22Rv1 (cell line): ENCODE results near the gene CCDC40.
"Not testable (repeated sequence)": the region's sequence is repeated elsewhere in the genome, so short reads cannot be mapped to it uniquely, and the experiment has no call there.

Source experiments
- CTCF ChIP-seq: fragments of 450-650 bp; IDR thresholded peaks from 2 replicates; pipeline ENCODE4 v1.5.1; 2017; ENCODE audit warnings: mild to moderate bottlenecking
- ZFX ChIP-seq: fragments of 450-650 bp; IDR thresholded peaks from 2 replicates; pipeline ENCODE4 v1.6.1; 2017; ENCODE audit warnings: antibody characterized with exemption, borderline replicate concordance

- not testable (repeated sequence) for TF ChIP-seq CTCF, ZFX
These were observed 10.3 kb downstream of the CCDC40 start for GRCh38 chr17:80046709-80047108.
